Measurements from ENCODE around the gene HLCS. TPM values are rescaled to one million over a fixed set of nuclear protein-coding genes. Genes with fewer than 3 reads are reported as not detected.
A peak's percentile ranks its signal among the peaks of the same experiment; 100 is the strongest.

The HLCS gene
- total and polyA plus RNA-seq, 2 donors (not counting 3 experiments of a cell fraction or from before 2014, with no cell fraction given): 6.7 to 17.2 TPM

DNA sequence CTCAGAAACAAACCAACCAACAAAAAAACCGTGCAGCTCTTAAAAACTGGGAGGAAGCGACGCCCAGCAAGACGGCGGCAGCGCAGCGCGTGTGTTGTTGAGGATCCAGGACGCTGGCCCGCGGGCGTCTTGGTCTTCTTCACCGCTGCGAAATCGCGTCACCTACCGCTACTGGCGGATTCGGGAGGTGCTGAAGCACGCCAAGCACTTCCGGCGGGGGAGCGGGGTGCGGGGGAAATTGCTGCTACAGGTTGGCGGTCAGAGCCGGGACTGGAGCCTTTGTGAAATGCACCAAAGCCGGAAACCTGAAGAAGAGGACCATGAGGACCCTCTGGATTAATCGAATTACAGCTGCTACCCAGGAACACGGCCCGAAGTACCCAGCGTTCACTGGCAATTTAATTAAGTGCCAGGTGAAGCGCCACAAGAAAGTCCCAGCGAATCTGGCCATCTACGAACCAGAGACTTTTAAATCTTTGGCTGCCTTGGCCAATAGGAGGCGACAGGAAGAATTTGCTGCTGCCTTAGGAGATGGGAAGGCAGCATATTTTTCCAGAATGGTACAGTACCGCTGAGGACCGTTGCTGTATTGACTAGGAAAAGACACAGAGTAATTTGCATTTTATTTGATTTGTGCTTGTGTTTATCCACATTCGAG lies 28.2 kb upstream of the HLCS start:
- no peak for DNase-seq (ENCODE audit: low read depth, low spot score)
- TF ChIP-seq JUN (IDR thresholded peaks at IDR 0.05; ENCODE audit: borderline replicate concordance, insufficient read depth, insufficient read length, low read depth) (no peak), EZH2 (IDR thresholded peaks at IDR 0.05; ENCODE audit: borderline replicate concordance, low read depth, low read length, severe bottlenecking) (no peak), FOS (IDR thresholded peaks at IDR 0.05; ENCODE audit: borderline replicate concordance, insufficient read depth, low read length) (no peak), GATA2 (IDR thresholded peaks at IDR 0.05; ENCODE audit: insufficient read depth, insufficient read length, low read depth, low read length) (no peak), POLR2A (IDR thresholded peaks at IDR 0.05; ENCODE audit: low read depth, low read length) (no peak), MYC (IDR thresholded peaks at IDR 0.05; ENCODE audit: low read depth, low read length) (no peak), POLR2AphosphoS5 (IDR thresholded peaks at IDR 0.05; ENCODE audit: insufficient read depth, low read depth, low read length) (no peak)
- TF ChIP-seq, protein P1, sequence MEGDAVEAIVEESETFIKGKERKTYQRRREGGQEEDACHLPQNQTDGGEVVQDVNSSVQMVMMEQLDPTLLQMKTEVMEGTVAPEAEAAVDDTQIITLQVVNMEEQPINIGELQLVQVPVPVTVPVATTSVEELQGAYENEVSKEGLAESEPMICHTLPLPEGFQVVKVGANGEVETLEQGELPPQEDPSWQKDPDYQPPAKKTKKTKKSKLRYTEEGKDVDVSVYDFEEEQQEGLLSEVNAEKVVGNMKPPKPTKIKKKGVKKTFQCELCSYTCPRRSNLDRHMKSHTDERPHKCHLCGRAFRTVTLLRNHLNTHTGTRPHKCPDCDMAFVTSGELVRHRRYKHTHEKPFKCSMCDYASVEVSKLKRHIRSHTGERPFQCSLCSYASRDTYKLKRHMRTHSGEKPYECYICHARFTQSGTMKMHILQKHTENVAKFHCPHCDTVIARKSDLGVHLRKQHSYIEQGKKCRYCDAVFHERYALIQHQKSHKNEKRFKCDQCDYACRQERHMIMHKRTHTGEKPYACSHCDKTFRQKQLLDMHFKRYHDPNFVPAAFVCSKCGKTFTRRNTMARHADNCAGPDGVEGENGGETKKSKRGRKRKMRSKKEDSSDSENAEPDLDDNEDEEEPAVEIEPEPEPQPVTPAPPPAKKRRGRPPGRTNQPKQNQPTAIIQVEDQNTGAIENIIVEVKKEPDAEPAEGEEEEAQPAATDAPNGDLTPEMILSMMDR (IDR thresholded peaks at IDR 0.05; ENCODE audit: extremely low read depth in 1 of 2, insufficient read depth in 1 of 2, low read depth in 1 of 2, low read length in 2 of 2): no peak
- TF ChIP-seq, protein P2, sequence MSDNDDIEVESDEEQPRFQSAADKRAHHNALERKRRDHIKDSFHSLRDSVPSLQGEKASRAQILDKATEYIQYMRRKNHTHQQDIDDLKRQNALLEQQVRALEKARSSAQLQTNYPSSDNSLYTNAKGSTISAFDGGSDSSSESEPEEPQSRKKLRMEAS (IDR thresholded peaks at IDR 0.05; ENCODE audit: insufficient read depth, insufficient read length): no peak
- dilution Hi-C loops (cut with MboI; ENCODE audit: extremely low pct_ligation_motif_present, low sequenced_read_pairs) (no loop called here), intact Hi-C loops (cut with micrococcal nuclease) (loop anchor here (5.0 kb wide), 1 partner anchor 78 kb away; the partner anchor contains the start of genes PIGP and TTC3)
- H3K4me1 ChIP-seq (ENCODE audit: control insufficient read depth, extremely low read depth, insufficient read depth, low read length): no peaks in the 10 kb centered on the region
- POLR2A ChIA-PET: no interaction called here
- H3K9me3 ChIP-seq (replicated peaks; ENCODE audit: control insufficient read depth, insufficient read depth, low read length): no peaks in the 10 kb centered on the region
- no peak overlapping the region for H3K9ac ChIP-seq (replicated peaks; ENCODE audit: extremely low read depth, insufficient read depth, low read length)
- no TSS peak for BruUV-seq (replicated peaks)
- H4K20me1 ChIP-seq (replicated peaks; ENCODE audit: control insufficient read depth, extremely low read depth, insufficient read depth, low read length): no peaks in the 10 kb centered on the region
- CTCF ChIA-PET: interaction anchor here (5.9 kb wide), 1 partner anchor 17 kb away, joined by 109 read pairs; no protein-coding TSS in a partner anchor
- H2AFZ ChIP-seq (ENCODE audit: low read depth, low read length): peak overlapping the region; percentile 74
- H3K4me3 ChIP-seq (replicated peaks in 1 of 3; ENCODE audit: insufficient read depth in 1 of 3, low read depth in 1 of 3, low read length in 3 of 3): peak overlapping the region in 2 of 3 experiments; percentile 3 to 6
- no peak overlapping the region for H3K27ac ChIP-seq (ENCODE audit: insufficient read depth, low read depth, low read length)
- H3K9me1 ChIP-seq (replicated peaks; ENCODE audit: control insufficient read depth, extremely low read depth, insufficient read depth, low read length): no peaks in the 10 kb centered on the region
- peak overlapping the region; percentile 9 for H3K4me2 ChIP-seq (ENCODE audit: insufficient read depth, low read length)
- H3K79me2 ChIP-seq (ENCODE audit: control insufficient read depth, insufficient read depth, low read length): no peaks in the 10 kb centered on the region
- H3K36me3 ChIP-seq (ENCODE audit: control insufficient read depth in 2 of 2, extremely low read depth in 1 of 2, insufficient read depth in 2 of 2, low read length in 2 of 2): no peaks in the 10 kb centered on the region
- no peak for FAIRE-seq
- peaks cover 0 to 5% of the 10 kb centered on the region in 2 experiments for H3K27me3 ChIP-seq (ENCODE audit: control insufficient read depth in 2 of 2, insufficient read depth in 2 of 2, low read length in 2 of 2)

Data from endothelial cell of umbilical vein (primary cell).